Brain microvascular endothelial cell (primary cell): Measurements from ENCODE around the gene TCF19.

Experiments used
- DNase-seq: peaks from one replicate; pipeline ENCODE4 v3.0.0-alpha.2; 2020
- H3K27ac ChIP-seq: fragments of 250-450 bp; sonication (Bioruptor Pico); 2 replicates; pipeline ENCODE4 v1.5.1; 2020; ENCODE audit warnings: mild to moderate bottlenecking, moderate library complexity
- H3K27me3 ChIP-seq: fragments of 250-450 bp; sonication (Bioruptor Pico); replicated peaks from 2 replicates; pipeline ENCODE4 v1.5.1; 2020; ENCODE audit warnings: mild to moderate bottlenecking
- H3K36me3 ChIP-seq: fragments of 250-450 bp; sonication (Bioruptor Pico); replicated peaks from 2 replicates; pipeline ENCODE4 v1.5.1; 2020; ENCODE audit warnings: mild to moderate bottlenecking
- H3K4me3 ChIP-seq: 2 replicates; pipeline ENCODE4 v1.5.1; 2011; ENCODE audit warnings: low read depth, mild to moderate bottlenecking, control low read depth, low read length, moderate library complexity
- in situ Hi-C: cut with HindIII; loops from 2 replicates; pipeline ENCODE4 v1.10.0; 2017; ENCODE audit warnings: low sequenced_read_pairs, low pct_ligation_motif_present
- TF ChIP-seq, protein P1 (sequence below): IDR thresholded peaks from 2 replicates; pipeline ENCODE4 v1.5.1; 2011; ENCODE audit warnings: low read depth, mild to moderate bottlenecking, moderate library complexity, low read length, control low read depth, inconsistent platforms; ENCODE audit errors: missing control alignments

Gene TCF19

GRCh38 chr6:31209137-31209536 lies 50.7 kb downstream of the TCF19 start:
- Histone ChIP-seq H3K27me3 (no peaks in the 10 kb centered on the region), H3K36me3 (no peaks in the 10 kb centered on the region), H3K27ac (no peak overlapping the region), H3K4me3 (no peak overlapping the region)
- TF ChIP-seq, protein P1, sequence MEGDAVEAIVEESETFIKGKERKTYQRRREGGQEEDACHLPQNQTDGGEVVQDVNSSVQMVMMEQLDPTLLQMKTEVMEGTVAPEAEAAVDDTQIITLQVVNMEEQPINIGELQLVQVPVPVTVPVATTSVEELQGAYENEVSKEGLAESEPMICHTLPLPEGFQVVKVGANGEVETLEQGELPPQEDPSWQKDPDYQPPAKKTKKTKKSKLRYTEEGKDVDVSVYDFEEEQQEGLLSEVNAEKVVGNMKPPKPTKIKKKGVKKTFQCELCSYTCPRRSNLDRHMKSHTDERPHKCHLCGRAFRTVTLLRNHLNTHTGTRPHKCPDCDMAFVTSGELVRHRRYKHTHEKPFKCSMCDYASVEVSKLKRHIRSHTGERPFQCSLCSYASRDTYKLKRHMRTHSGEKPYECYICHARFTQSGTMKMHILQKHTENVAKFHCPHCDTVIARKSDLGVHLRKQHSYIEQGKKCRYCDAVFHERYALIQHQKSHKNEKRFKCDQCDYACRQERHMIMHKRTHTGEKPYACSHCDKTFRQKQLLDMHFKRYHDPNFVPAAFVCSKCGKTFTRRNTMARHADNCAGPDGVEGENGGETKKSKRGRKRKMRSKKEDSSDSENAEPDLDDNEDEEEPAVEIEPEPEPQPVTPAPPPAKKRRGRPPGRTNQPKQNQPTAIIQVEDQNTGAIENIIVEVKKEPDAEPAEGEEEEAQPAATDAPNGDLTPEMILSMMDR: no peak
- in situ Hi-C loops: no loop called here
- DNase-seq: no peak

DNA sequence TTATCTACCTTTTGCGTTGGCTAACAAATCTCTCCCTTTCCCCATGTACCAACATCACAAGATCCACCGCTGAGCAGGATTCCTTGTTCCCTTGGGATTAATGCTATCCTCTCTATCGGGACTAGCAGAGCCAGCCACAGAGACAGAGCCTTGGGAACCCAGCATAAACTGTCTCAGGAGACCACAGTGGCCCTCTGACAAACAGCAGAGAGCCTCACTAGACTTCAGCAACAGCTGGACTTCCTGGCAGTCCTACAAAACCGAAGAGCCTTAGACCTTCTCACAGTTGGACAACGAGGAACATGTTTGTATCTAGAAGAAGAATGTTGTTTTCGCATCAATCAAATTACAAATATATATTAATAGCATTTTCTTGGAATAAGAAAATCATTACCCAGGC lies 51.7 kb downstream of the TCF19 start:
- H3K36me3 ChIP-seq: no peaks in the 10 kb centered on the region
- H3K27me3 ChIP-seq: no peaks in the 10 kb centered on the region
- no peak for DNase-seq
- no peak overlapping the region for H3K27ac ChIP-seq
- TF ChIP-seq, protein P1: no peak
- in situ Hi-C loops: no loop called here
- no peak overlapping the region for H3K4me3 ChIP-seq

GRCh38 chr6:31210741-31211532 lies 52.5 kb downstream of the TCF19 start:
- Histone ChIP-seq H3K4me3 (no peak overlapping the region), H3K27me3 (no peaks in the 10 kb centered on the region)
- TF ChIP-seq, protein P1: no peak

More at GRCh38 chr6:31210741-31211532, 52.5 kb downstream of the TCF19 start:
- no peak for DNase-seq
- H3K27ac ChIP-seq: no peak overlapping the region
- no peaks in the 10 kb centered on the region for H3K36me3 ChIP-seq
- in situ Hi-C loops: no loop called here
